Keratinocyte (primary cell): ENCODE measurements around the gene TSSC4. TPM values are rescaled to one million over a fixed set of nuclear protein-coding genes. Genes with fewer than 3 reads are reported as not detected.

Experiments used
- DNase-seq: peaks from one replicate; pipeline ENCODE4 v3.0.0-alpha.2; 2011; ENCODE audit warnings: low read depth, missing footprints, low spot score
- FAIRE-seq: peaks from 2 replicates; lab custom pipeline; 2011; peaks lifted over from hg19 to GRCh38; lab: Jason Lieb, UNC
- H2AFZ ChIP-seq: 2 replicates; pipeline ENCODE4 v1.6.0; 2012; ENCODE audit warnings: low read length, control low read depth, inconsistent platforms; ENCODE audit not compliant: control insufficient read depth
- H3K27ac ChIP-seq: 2 replicates; pipeline ENCODE4 v1.5.1; 2011; ENCODE audit warnings: low read length; ENCODE audit not compliant: control insufficient read depth, insufficient read depth
- H3K27me3 ChIP-seq: 3 replicates; pipeline ENCODE4 v1.6.0; 2011; ENCODE audit warnings: low read length; ENCODE audit not compliant: control insufficient read depth, insufficient read depth; ENCODE audit errors: extremely low read depth
- H3K36me3 ChIP-seq, 2 experiments: 2 replicates in 1 of 2; 3 replicates in 1 of 2; pipeline ENCODE4 v1.5.1; 2011; ENCODE audit warnings: low read length in 2 of 2, mild to moderate bottlenecking in 1 of 2; ENCODE audit not compliant: control insufficient read depth in 2 of 2, insufficient read depth in 2 of 2; ENCODE audit errors: extremely low read depth in 1 of 2
- H3K4me1 ChIP-seq: 3 replicates; pipeline ENCODE4 v1.5.1; 2011; ENCODE audit warnings: low read length; ENCODE audit not compliant: control insufficient read depth, insufficient read depth; ENCODE audit errors: extremely low read depth
- H3K4me2 ChIP-seq: 3 replicates; pipeline ENCODE4 v1.6.0; 2011; ENCODE audit warnings: low read depth, low read length; ENCODE audit not compliant: control insufficient read depth, insufficient read depth; ENCODE audit errors: extremely low read depth
- H3K4me3 ChIP-seq, 3 experiments: fragments of 200-600 bp in 1 of 3; sonication (generic) in 1 of 3; 2 replicates in 2 of 3; 3 replicates in 1 of 3; pipeline ENCODE4 v1.5.1; 2011 to 2016; ENCODE audit warnings: low read length in 3 of 3, mild to moderate bottlenecking in 3 of 3, control low read depth in 2 of 3, inconsistent platforms in 1 of 3, low read depth in 1 of 3, mixed read lengths in 1 of 3, mixed run types in 1 of 3, moderate library complexity in 1 of 3; ENCODE audit not compliant: control insufficient read depth in 2 of 3, insufficient read depth in 2 of 3; ENCODE audit errors: extremely low read depth in 1 of 3
- H3K79me2 ChIP-seq: 2 replicates; pipeline ENCODE4 v1.6.0; 2012; ENCODE audit warnings: low read length; ENCODE audit not compliant: control insufficient read depth, insufficient read depth
- H3K9ac ChIP-seq: 3 replicates; pipeline ENCODE4 v1.6.0; 2011; ENCODE audit warnings: low read length; ENCODE audit not compliant: control insufficient read depth, insufficient read depth; ENCODE audit errors: extremely low read depth
- H3K9me1 ChIP-seq: 3 replicates; pipeline ENCODE4 v1.6.0; 2011; ENCODE audit warnings: low read length; ENCODE audit not compliant: control insufficient read depth, insufficient read depth; ENCODE audit errors: extremely low read depth
- H3K9me3 ChIP-seq: 2 replicates; pipeline ENCODE4 v1.5.1; 2012; ENCODE audit warnings: low read depth, low read length; ENCODE audit not compliant: control insufficient read depth
- H4K20me1 ChIP-seq: 3 replicates; pipeline ENCODE4 v1.6.0; 2011; ENCODE audit warnings: low read length; ENCODE audit not compliant: control insufficient read depth, insufficient read depth; ENCODE audit errors: extremely low read depth
- EZH2 ChIP-seq: IDR thresholded peaks from one replicate; pipeline ENCODE4 v1.6.1; 2012; ENCODE audit warnings: inconsistent platforms, mild to moderate bottlenecking, low read length, moderate library complexity
- dilution Hi-C: fragments of 300-500 bp; cut with MboI; formaldehyde crosslinking; loops from one replicate; pipeline ENCODE4 v1.7.0; 2020; ENCODE audit warnings: low sequenced_read_pairs; ENCODE audit not compliant: extremely low pct_ligation_motif_present
- polyA plus RNA-seq, 5 experiments: library from polyadenylated mRNA; depleted of rRNA in 3 of 5; stranded (reverse) in 3 of 5; stranded (forward) in 1 of 5; unstranded in 1 of 5; fragments of >200 nt; gene quantifications; 1 replicate in 1 of 5; 2 replicates in 3 of 5; 3 replicates in 1 of 5; pipeline versions ENCODE4 v1.2.1 to v1.2.3, GENCODE V29; 2011 to 2012; ENCODE audit warnings: missing spikeins in 2 of 5, low read depth in 1 of 5, low replicate concordance in 1 of 5
- TF ChIP-seq, protein P1 (sequence below), 3 experiments: IDR thresholded peaks in 1 of 3; conservative IDR thresholded peaks in 1 of 3; optimal IDR thresholded peaks in 1 of 3; 2 replicates in 2 of 3; 3 replicates in 1 of 3; pipeline versions ENCODE3 to v1.5.1; 2011; ENCODE audit warnings: low read length in 3 of 3, mild to moderate bottlenecking in 3 of 3, moderate library complexity in 2 of 3, control low read depth in 1 of 3, inconsistent platforms in 1 of 3; ENCODE audit not compliant: insufficient read depth in 2 of 3; ENCODE audit errors: extremely low read depth in 1 of 3

The TSSC4 gene
- polyA plus RNA-seq, 1 donor (not counting 4 experiments of a cell fraction or from before 2014, with no cell fraction given) = 15.9 TPM

DNA sequence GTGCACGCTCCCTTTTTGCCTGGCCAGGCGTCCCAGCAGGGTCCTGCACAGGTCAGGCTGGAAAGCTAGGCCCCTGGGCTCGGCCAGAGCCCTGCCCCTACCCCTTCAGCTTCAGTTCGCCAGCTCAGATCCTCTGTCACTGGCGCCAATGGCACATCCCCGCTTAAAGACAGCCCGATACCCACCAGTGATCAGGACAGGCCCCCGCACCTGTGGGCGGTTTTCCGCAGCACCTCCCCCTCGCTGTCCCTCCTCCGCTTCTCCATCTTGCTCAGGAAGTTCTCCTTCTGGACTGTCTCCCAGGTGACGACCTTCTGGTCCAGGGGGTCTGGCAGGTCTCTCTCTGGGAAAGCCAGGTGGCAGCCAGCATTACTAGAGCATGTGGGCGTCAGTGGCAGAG, 5.9 kb downstream of the TSSC4 start:
- peaks cover 4% of the 10 kb centered on the region for H3K27me3 ChIP-seq
- H4K20me1 ChIP-seq = no peaks in the 10 kb centered on the region
- H3K9me3 ChIP-seq = no peaks in the 10 kb centered on the region
- DNase-seq (no peak), FAIRE-seq (no peak)
- no peak for TF ChIP-seq EZH2
- TF ChIP-seq, protein P1, sequence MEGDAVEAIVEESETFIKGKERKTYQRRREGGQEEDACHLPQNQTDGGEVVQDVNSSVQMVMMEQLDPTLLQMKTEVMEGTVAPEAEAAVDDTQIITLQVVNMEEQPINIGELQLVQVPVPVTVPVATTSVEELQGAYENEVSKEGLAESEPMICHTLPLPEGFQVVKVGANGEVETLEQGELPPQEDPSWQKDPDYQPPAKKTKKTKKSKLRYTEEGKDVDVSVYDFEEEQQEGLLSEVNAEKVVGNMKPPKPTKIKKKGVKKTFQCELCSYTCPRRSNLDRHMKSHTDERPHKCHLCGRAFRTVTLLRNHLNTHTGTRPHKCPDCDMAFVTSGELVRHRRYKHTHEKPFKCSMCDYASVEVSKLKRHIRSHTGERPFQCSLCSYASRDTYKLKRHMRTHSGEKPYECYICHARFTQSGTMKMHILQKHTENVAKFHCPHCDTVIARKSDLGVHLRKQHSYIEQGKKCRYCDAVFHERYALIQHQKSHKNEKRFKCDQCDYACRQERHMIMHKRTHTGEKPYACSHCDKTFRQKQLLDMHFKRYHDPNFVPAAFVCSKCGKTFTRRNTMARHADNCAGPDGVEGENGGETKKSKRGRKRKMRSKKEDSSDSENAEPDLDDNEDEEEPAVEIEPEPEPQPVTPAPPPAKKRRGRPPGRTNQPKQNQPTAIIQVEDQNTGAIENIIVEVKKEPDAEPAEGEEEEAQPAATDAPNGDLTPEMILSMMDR (optimal IDR thresholded peaks at IDR 0.05 in 1 of 3, IDR thresholded peaks at IDR 0.05 in 1 of 3, conservative IDR thresholded peaks at IDR 0.05 in 1 of 3; ENCODE audit: extremely low read depth in 1 of 3, insufficient read depth in 2 of 3, low read length in 3 of 3) = no peak
- no peak overlapping the region for H2AFZ ChIP-seq
- H3K79me2 ChIP-seq = peaks cover 17% of the 10 kb centered on the region
- no peak overlapping the region for H3K4me3 ChIP-seq
- no peak overlapping the region for H3K27ac ChIP-seq
- dilution Hi-C loops = no loop called here
- no peak overlapping the region for H3K9ac ChIP-seq
- peaks cover 6 to 10% of the 10 kb centered on the region in 2 experiments for H3K36me3 ChIP-seq
- H3K9me1 ChIP-seq = no peaks in the 10 kb centered on the region
- no peak overlapping the region for H3K4me2 ChIP-seq
- peaks cover 6% of the 10 kb centered on the region for H3K4me1 ChIP-seq

DNA sequence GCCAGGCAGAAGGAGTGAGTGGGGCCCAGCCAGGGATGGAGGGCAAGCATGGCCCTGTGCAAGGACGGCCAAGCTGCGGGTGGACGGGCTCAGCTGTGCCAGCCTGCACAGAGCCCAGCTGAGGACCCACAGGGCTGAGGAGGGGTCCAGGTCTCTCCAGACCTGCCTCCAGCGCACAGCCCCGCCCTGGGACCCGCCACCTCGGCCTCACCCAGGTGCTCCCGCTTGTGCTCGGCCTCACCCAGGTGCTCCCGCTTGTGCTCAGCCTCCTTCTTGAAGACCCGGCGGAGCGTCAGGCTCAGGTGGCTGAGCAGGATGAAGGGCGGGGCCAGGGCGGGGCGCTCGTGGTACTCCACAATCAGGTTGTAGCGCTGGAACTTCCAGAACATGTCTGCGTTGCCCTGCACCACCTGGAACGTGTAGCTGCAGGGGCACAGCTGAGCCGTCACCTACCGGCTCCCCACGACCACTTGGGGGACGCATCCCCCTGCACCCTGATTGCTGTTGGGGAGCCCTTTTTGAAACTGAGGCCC, 6.4 kb downstream of the TSSC4 start:
- no peak for DNase-seq
- Histone ChIP-seq H2AFZ (no peak overlapping the region), H4K20me1 (no peaks in the 10 kb centered on the region), H3K9me1 (no peaks in the 10 kb centered on the region), H3K27ac (no peak overlapping the region), H3K9ac (no peak overlapping the region), H3K4me3 (no peak overlapping the region), H3K4me1 (peaks cover 1% of the 10 kb centered on the region), H3K36me3 (peaks cover 6 to 10% of the 10 kb centered on the region in 2 experiments), H3K9me3 (no peaks in the 10 kb centered on the region), H3K79me2 (peaks cover 12% of the 10 kb centered on the region), H3K27me3 (peaks cover 4% of the 10 kb centered on the region), H3K4me2 (no peak overlapping the region)
- TF ChIP-seq, protein P1 (optimal IDR thresholded peaks at IDR 0.05 in 1 of 3, IDR thresholded peaks at IDR 0.05 in 1 of 3, conservative IDR thresholded peaks at IDR 0.05 in 1 of 3; ENCODE audit: extremely low read depth in 1 of 3, insufficient read depth in 2 of 3, low read length in 3 of 3) = no peak
- no peak for TF ChIP-seq EZH2
- FAIRE-seq = no peak
- dilution Hi-C loops = no loop called here
